ENCODE results near the gene MSL1.
A peak's percentile ranks its signal among the peaks of the same experiment; 100 is the strongest.

- TF ChIP-seq CTCF (IDR thresholded peaks at IDR 0.05; ENCODE audit: poor library complexity) (peak; percentile 69), EZH2 (IDR thresholded peaks at IDR 0.05; ENCODE audit: borderline replicate concordance) (no peak), EZH2phosphoT487 (IDR thresholded peaks at IDR 0.05; ENCODE audit: low read depth, severe bottlenecking, unreplicated experiment) (no peak)
Measured at GRCh38 chr17:40086150-40087044, 35.4 kb upstream of the MSL1 start.

Measured in hepatocyte (in vitro differentiated cells).